Stimulated activated CD4-positive, alpha-beta T cell treated with anti-CD3 and anti-CD28 coated beads, Interleukin-1b, Interleukin-23, amount 100 ng/mL, for 48 hours (primary cell): ENCODE data around the gene ITGB2.
"Not testable (repeated sequence)": the region's sequence is repeated elsewhere in the genome, so short reads cannot be mapped to it uniquely, and the experiment has no call there.

Experiments
- DNase-seq: peaks from one replicate; pipeline ENCODE4 v3.0.0-alpha.2; 2020

The ITGB2 gene

DNA sequence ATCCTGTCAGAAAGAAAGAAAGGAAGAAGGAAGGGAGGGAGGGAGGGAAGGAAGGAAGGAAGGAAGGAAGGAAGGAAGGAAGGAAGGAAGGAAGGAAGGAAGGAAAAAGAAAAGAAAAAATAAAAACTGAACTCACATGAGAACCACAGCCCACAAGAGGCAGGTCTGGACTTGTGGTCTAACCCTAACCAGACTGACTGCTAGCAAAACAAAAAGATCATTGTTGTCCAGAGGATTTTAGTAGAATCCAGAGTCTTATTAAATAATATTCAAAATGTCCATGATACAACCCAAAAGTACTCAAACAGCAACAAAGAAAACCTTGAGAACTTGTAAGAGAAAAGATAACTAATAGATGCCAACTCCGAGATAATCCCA is 4.7 kb upstream of the ITGB2 start:
- DNase-seq: no peak

DNA sequence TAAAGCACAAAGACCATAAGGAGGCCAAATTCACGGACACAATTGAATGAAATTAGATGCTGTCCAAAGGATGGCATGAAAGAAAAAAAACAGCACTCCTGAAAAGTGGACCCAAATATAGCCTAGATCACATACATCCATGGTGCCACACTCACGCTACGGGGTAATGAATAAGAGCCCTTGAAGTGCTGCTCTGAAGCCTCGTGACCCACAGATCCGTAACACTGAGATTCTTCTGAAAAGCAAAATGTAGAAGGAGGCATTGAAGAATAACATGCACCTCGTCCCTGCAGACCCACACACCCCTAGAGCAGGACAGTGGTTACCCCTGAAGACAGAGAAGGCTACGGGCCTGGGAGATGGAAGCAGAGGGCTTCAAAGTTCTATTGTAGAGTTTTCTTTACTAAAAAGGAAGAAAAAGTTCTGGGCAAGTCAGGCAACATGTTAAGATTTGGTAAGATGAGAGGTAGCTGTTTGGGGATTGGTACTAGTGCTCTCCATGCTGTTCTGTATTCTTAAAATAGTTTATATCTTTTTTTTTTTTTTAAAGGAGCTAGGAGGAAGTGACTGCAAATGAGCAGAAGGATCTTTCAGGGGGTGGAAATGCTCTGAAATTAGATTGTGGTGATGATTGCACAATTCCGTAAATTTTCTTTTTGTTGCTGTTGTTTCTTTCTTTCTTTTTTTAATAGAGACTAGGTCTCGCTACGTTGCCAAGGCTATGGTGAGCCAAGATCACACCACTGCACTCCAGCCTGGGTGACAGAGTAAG is 4.1 kb upstream of the ITGB2 start:
- DNase-seq: no peak

DNA sequence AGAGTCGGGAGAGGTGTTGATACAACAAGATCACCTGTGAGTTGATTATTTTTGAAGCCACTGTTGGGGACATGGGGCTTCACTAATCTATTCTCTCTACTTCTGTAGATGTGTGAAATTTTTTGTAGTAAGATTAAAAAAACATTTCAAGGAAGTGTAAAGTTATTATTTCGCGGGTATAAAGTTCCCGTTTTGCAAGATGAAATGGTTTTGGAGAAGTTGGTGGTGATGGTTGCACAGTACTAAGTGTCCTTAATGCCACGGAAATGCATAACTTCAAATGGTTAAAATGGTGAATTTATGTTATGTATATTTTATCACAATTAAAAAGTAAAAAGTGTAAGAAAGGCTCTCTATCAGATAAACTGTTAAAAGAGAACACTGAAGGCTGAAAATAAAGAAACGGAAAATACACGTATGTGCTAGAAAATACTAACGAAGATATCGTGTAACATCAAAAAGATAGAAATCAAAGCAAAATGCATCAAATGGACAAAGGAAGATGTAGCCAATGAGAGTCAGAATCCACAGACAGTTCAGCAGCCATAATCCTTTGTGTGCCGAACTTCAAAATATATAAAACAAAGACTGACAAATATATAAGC is 2.9 kb upstream of the ITGB2 start:
- DNase-seq: no peak

DNA sequence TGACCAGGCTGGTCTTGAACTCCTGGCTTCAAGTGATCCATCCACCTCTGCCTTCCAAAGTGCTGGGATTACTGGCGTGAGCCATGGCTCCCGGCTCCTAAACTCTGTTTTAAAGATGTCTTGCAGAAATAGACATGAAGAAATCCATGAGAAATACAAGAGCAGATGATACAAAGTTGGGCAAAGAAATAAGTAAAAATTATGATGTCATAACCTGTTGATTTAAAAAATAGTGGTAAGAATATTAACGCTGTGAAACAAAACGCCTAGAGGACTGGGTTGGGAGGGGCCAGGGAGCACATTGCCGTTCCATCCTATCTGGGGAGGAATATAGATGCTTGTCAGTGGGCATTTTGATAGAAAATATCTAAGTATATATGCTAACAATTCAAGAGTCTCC is 1.2 kb upstream of the ITGB2 start:
- DNase-seq: no peak

DNA sequence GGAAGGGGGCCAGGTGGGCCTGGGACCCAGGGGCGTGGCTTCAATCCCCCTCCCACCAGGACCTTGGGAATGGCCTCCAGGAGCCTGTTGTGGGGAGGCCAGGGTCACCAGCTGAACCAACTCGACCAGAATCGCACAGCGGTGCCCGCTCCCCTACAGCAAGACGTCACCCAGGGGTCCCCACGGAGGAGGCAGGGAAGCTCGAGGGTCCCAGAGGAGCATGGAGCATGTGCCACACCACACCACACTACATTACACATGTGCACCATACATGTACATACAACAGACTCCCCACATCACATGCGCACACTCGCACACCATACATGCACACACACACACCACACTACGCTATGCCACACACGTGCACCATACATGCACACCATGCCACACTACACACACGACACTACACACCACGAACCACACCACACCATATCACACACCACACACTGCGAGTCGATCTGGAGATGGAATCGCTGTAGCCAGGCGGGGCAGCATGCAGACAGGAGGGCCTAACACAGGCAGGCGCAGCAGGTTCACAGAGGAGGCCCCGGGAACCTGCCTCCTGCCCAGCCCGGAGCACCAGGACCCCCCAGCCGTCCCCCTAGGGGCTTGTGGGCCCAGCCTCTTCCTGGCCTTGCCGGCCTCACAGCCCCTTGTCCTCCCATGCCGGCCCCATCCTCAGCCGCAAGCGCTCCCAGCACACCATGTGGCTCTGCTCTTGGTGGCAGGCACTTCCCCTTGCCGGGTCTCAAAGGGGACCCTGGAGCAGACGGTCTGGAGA is 596 bp downstream of the ITGB2 start:
- DNase-seq: no peak

DNA sequence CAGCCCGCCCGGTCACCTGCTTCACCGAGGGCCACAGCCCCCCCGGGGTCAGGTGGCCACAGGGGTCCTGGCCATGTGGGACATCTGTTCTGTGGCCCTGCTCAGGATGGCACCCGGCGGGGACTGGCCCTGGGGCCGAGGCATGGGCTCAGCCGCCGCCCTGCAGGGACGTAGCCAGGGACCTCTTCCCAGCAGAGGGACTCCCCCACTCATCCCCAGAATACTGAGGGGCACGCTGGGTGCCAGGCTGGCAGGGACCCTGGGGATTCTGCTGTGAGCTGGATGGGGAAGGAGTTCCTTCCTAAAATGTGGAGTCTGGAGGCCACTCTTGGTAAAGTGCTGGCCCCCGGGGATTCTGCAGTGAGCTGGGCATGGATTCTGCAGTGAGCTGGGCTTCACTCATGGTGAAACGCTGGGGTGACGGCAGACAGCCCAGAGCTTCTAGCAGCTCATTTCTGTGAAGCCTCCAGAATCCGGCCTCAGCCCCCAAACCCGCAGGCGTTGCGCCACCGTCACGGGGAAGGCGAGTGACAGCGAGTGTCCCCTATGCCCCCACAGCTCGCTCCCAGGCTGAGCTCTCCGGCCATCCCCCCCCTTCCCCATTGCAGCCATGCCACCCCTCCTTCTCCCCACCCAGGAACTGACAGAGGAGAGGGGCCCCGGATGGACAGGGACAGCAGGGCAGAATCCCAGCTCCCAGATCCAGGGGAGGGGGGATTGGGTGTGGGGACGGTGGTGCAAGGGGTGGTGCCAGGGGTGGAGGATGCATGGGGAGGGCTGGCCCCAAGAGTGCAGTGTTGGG is 1.4 kb downstream of the ITGB2 start:
- DNase-seq: no peak

DNA sequence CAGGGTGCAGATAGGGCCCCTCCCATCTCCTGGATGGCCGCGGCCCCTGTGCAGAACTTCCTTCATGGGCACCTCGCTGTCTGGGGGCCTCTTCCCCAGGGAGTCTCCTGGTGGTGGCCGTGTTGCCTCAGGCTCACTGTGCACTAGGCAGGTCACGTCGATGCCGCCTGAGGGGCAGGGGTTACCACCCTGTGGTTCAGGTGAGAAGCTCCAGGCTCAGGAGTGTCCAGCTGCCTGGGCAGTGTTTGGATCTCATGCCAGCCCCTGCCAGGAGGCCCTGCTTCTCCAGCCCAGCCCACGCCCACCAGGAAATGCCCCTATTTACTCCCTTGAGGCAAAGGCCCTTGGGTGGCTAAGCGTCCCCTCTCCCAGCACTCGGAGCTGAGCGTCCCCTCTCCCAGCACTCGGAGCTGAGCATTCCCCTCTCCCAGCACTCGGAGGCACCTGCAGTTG is 2.1 kb downstream of the ITGB2 start:
- no peak for DNase-seq

DNA sequence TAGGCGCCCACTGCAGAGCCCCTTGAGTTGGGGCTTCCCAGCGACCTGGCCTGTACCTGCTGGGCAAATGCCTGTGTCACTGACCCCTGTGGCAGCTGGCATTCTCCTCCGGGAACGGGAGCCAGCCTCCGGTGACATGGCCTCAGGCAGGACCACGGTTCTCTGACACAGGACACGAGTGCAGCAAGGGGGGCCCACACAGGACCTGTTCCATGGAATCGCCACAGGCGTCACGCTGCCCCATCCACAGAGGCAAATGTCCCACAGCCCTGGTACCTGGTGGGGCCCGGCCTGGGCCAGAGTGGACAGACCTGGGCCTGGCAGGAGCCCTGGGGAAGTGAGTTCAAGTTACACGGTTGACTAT is 2.6 kb downstream of the ITGB2 start:
- DNase-seq: no peak

DNA sequence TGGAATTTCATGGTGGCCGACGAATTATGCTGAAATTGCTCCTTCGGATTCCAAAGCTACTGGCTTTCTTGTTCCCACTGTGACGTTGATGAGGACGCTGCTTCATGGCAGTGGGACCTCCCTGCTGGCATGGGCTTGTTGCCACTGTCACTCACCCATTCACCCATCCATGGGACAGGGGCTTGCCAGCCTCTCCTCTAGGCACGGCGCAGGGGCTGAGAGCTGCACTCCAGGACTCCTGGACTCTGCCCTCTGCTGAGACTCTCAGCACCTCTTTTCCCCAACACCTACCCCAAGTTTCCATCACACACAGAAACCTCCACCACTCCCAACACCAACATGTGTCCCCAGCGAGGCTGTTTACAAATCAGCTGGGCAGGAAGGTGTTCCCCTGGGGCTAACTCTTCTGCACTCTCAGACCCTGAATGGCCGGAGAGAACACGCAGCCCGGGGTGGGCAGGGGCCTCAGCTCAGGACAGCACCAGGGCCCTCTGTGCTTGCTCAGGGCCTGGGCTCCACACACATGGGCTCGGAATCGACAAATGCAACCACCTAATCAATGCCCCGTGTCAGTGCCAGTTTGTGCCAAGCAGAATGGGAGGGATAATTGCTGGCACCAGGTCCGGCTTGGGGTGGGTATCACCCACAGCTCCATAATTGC is 3.1 kb downstream of the ITGB2 start:
- DNase-seq: no peak

DNA sequence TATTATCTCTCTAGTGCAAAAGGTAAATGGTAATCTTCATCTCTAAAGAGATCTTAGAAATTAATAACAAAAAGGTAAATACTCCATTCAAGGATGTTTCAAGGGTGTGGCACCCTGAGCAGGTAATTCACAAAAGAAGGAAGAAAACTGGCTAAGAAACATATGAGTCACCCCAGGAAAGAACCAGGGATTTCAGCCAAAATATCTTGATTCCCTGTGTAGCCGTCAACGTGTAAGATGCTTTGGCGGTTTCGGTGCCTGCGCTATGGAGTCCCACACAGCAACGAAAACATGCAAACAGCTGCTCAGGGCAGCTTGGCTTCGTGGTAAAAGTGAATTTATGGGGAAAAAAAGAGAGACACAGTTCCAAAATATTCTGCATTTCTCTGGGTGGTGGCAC is 3.7 kb downstream of the ITGB2 start:
- no peak for DNase-seq

DNA sequence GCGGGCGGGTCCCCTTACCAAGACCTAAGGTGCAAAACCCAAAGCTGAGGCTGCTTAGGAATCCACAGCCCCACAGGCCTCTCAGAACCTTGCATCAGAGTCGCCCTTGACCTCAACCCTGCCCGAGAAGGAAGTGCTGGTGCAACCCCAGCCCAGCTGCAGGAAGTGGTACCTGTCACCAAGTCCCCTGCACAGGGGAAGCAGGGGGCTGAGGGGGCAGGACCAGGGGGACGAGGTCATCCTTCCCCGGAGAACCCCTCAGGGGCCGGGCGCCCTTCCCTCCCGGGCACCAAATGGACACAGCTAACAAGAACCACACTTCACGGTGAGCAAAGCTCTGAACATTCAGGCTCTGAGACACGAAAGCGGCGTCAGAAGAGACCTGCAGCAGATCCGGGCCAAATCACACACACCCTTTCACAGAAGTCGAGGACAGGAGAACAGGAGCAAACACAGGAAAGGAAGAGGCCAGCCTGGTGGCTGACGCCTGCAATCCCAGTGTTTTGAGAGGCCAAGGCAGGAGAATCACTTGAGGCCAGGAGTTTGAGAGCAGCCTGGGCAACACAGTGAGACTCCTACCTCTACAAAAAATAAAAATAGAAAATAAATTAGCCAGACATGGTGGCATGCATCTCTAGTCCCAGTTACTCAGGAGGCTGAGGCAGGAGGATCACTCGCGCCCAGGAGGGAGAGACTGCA is 6.4 kb downstream of the ITGB2 start:
- peak; percentile 52 for DNase-seq

DNA sequence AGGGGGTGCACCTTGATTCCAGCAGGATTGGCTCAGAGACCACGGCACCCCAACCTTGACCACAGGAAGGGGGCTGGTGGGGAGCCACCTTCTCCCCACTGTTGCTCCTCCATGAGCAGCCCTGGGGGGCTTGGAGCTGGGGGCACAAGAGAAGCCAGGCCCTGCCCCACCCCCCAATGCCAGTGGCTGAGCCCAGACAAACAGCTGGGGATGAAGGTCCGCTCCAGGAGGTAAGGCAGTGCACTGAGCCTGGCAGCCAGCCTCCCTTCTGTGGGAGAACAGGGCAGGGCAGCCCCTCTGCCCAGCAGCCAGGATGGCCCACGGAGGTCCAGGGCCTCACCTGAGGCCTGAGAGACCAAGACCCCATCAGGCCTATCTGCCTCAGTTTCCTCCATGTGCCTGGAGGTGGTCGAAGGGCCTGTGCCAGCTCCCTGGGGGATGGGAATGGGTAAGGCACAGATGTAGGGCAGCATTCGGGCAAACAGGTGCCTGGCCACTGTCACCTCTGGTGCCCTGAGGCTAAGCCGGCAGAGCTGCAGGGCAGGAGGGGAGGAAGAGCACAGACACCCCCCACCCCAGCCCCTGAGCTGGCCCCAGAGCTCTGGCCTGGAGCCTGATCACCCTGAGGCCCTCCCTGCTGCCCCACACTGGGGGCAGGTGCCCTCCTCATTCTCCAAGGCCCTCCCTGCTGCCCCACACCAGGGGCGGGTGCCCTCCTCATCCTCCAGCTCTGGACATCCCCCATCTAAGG is 7.1 kb downstream of the ITGB2 start:
- no peak for DNase-seq

DNA sequence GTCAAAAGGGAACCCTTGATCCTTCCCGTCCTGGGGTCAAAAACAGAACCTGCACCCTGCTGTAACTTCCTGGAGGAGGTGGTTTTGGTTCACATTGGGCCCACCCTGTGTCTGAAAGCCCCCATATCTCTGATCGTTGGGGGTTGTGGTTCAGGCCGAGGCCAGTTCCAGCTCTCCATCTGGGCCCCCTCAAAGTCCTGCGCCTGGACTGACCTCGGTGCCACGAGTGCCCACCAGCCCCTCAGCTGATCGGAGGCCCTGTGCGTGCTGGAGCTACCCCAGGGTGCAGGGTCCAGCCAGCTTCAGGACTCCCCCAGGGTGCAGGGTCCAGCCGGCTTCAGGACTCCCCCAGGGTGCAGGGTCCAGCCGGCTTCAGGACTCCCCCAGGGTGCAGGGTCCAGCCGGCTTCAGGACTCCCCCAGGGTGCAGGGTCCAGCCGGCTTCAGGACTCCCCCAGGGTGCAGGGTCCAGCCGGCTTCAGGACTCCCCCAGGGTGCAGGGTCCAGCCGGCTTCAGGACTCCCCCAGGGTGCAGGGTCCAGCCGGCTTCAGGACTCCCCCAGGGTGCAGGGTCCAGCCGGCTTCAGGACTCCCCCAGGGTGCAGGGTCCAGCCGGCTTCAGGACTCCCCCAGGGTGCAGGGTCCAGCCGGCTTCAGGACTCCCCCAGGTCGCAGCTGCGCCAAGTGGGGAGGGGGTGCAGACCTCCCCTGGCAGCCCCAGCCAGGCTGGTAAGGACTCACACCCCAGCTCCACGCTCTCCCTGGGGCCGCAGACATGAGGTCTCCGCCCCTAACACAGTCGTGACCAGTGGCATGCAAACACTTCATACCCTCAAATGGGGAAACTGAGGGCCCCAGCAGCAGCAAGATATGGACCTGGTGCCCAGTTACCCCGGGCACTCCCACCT is 7.9 kb downstream of the ITGB2 start:
- DNase-seq: not testable (repeated sequence)

DNA sequence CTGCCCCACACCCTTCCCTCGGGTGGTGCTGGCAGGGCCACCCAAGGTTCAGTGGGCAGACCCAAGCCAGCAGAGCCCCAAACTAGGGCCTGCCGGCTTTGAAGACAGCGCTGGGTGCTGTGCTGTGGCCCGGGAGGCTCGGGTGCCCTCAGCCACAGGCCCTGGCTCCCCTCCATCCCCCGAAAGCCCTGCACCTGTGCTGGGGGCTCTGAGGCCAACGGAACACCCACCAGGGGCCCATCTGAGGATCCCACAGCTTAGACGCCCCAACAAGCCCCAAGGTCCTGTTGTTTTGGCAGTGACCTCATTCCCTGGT is 8.6 kb downstream of the ITGB2 start:
- no peak for DNase-seq

DNA sequence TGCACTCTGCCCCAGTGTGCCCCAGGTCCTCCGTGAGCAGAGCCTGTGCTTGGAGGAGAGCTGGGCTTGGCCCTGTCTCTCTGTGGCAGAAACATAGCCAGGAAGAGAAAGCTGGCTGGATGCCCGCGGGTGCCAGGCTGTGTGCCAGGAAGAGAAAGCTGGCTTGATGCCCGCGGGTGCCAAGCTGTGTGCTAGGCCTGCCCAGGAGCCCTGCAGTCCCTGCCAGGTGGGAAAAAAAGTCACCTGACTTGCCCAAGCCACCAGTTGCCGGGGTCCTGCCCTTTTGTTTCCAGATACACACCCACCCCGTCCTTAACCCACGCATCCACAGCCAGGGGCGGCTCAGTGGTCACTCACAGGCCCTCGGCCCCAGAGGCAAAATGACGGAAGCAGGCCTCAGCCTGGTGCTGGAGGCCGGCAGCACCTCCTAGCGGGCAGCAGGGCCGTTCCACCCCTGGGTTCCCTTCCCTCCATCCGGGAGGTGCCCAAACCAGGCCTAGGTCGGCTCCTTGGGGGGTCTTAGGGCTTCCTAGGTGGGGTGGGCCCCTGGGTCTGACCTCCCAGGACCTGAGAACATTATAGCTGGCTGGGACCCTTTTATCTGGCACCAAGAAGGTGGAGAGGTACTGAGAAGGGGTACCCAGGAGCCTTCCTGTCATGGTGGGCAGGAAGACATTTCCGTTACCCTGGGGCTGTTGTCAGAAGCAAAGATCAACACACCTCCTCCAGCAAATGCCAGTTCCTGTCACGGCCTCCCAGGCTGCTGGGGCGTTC is 9.1 kb downstream of the ITGB2 start:
- DNase-seq: peak; percentile 56

DNA sequence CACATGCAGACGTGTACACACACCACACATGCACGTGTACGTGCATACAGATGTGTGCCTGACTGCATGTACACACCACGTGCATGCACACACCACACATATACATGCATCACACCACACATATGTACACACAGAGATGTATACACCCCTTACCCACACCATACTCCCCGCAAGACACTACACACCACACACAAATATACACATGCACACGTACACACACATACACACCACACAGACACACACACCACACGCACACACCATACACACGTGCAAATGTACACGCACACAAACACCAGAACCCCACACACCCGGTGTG is 9.7 kb downstream of the ITGB2 start:
- no peak for DNase-seq

DNA sequence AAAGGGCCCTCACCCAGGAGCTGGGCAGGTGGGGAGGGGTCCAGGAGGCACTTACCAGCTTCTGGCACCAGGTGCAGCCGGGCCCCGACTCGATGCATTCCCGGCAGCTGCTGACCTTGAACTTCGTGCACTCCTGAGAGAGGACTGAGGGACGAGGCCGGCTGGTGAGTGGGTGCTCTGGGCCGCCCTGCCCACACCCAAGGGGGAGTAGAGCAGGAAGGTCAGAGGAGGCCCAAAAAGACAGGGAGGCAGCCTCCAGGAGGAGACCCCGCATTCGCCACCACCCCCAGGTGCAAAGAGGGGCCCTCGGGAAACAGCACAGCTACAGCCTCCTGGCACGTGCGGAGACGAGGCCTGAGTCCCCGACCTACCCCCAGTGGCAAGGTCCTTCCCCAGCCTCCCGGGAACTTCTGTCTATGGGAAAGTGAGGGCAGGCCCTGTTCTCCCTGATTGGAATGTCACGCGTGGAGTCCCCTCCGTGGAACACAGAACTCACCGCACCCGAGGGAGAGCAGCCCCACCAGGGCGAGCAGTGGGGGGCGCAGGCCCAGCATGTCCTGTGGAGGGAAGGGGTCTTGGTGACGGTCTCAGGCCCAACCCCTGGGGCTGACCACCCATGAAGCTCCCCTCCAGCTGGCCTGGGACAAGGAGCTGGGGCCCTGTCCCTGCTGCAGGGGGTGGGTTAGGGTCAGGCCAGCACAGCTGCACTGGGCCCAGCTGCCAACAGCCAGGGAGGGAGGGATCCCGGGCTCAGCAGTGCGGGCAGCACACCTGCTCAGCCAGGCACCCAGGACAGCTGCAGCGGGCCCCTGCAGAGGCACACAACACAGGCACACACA is 10.3 kb downstream of the ITGB2 start:
- DNase-seq: no peak

DNA sequence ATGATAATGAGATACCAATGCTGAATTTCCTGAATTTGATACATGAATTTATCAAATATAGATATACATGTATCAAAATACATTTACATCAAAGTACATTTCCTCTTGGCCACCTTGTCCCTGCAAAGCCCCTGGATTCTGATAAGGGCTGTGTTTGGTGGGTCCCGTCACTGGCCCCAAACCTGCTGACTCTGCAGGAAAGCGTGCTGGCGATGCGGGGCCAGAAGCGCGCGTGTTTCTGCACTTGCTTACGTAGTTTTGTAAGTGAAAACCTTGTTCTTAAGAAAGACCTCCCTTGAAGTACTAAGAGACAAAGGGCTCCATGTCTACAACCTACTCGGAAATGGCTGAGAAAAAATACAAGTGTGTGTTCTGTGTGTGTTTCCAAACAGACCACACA is 11.0 kb downstream of the ITGB2 start:
- no peak for DNase-seq

DNA sequence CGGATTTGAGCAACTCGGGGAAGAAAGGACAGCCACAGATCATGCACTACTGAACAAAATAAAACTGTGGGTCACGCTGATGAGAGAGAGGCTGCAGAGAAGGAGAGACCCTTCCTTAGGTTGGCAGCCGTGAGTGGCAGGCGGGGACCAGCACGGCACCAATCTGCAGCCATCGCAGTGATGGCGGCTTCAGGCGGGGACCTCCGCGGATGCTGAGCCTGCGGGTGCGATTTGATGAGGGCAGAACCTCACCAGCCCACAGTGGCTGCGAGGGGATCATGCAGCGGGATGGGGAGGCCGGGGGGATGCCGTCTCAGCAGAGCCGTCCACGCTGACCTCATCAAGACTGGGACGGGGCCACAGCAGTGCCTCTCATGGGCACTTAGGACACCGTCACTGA is 11.8 kb downstream of the ITGB2 start:
- no peak for DNase-seq
